GM23338 (cell line): ENCODE data around the gene CCSER2. TPM values are rescaled to one million over a fixed set of nuclear protein-coding genes. Genes with fewer than 3 reads are reported as not detected.

ENCODE experiments used
- ATAC-seq: fragments of 200-7000 bp; cut with Tn5 transposase; 3 replicates; pipeline ENCODE4 v1.9.1; 2020
- DNase-seq: peaks from one replicate; pipeline ENCODE4 v3.0.0-alpha.2; 2015; ENCODE audit warnings: low spot score
- H2AFZ ChIP-seq: fragments of 200-600 bp; sonication (generic); 2 replicates; pipeline ENCODE4 v1.8.0; 2016; ENCODE audit warnings: antibody characterized with exemption, mild to moderate bottlenecking, moderate library complexity
- H3F3A ChIP-seq: fragments of 200-600 bp; sonication (generic); replicated peaks from 2 replicates; pipeline ENCODE4 v1.8.0; 2017; ENCODE audit warnings: antibody characterized with exemption, mixed run types, low read depth
- H3K27ac ChIP-seq: fragments of 200-600 bp; sonication (generic); 2 replicates; pipeline ENCODE4 v1.6.1; 2016; ENCODE audit warnings: low read depth
- H3K27me3 ChIP-seq: fragments of 200-600 bp; sonication (generic); 2 replicates; pipeline ENCODE4 v1.8.0; 2016; ENCODE audit warnings: mild to moderate bottlenecking, mixed run types, moderate library complexity; ENCODE audit not compliant: insufficient read depth
- H3K36me3 ChIP-seq: fragments of 200-600 bp; sonication (generic); 2 replicates; pipeline ENCODE4 v1.8.0; 2016; ENCODE audit warnings: mild to moderate bottlenecking; ENCODE audit not compliant: insufficient read depth
- H3K4me1 ChIP-seq: fragments of 200-600 bp; sonication (generic); 2 replicates; pipeline ENCODE4 v1.8.0; 2016; ENCODE audit warnings: mild to moderate bottlenecking, moderate library complexity; ENCODE audit not compliant: insufficient read depth
- H3K4me2 ChIP-seq: fragments of 200-600 bp; sonication (generic); 2 replicates; pipeline ENCODE4 v1.7.1; 2017; ENCODE audit warnings: mixed run types
- H3K4me3 ChIP-seq: fragments of 200-600 bp; sonication (generic); 2 replicates; pipeline ENCODE4 v1.6.1; 2016; ENCODE audit warnings: mixed run types
- H3K79me2 ChIP-seq: fragments of 200-600 bp; sonication (generic); replicated peaks from 2 replicates; pipeline ENCODE4 v1.8.0; 2017; ENCODE audit warnings: mild to moderate bottlenecking; ENCODE audit not compliant: insufficient read depth
- H3K9me2 ChIP-seq: fragments of 200-600 bp; sonication (generic); 2 replicates; pipeline ENCODE4 v1.8.0; 2017; ENCODE audit not compliant: insufficient read depth
- H4K20me1 ChIP-seq: fragments of 200-600 bp; sonication (generic); replicated peaks from 2 replicates; pipeline ENCODE4 v1.8.0; 2017; ENCODE audit warnings: mild to moderate bottlenecking; ENCODE audit not compliant: insufficient read depth
- H3K27ac Mint-ChIP-seq: 2 replicates; pipeline ENCODE4 v1.8.0; 2020; ENCODE audit warnings: inconsistent platforms, mild to moderate bottlenecking, moderate library complexity, mixed read lengths
- H3K27me3 Mint-ChIP-seq: 3 replicates; pipeline ENCODE4 v1.8.0; 2022; ENCODE audit warnings: low read depth, mild to moderate bottlenecking, moderate library complexity, mixed read lengths, inconsistent platforms; ENCODE audit not compliant: insufficient read depth, poor library complexity
- H3K36me3 Mint-ChIP-seq: 3 replicates; pipeline ENCODE4 v1.8.0; 2021; ENCODE audit warnings: low read depth, mild to moderate bottlenecking, inconsistent platforms, moderate library complexity, mixed read lengths
- H3K4me1 Mint-ChIP-seq: 3 replicates; pipeline ENCODE4 v1.8.0; 2020; ENCODE audit warnings: mild to moderate bottlenecking, inconsistent platforms, mixed read lengths
- H3K4me3 Mint-ChIP-seq: 3 replicates; pipeline ENCODE4 v1.8.0; 2021; ENCODE audit warnings: moderate library complexity, mild to moderate bottlenecking, inconsistent platforms, mixed read lengths
- H3K9me3 Mint-ChIP-seq: 3 replicates; pipeline ENCODE4 v1.8.0; 2020; ENCODE audit warnings: moderate library complexity, mild to moderate bottlenecking, inconsistent platforms, mixed read lengths
- CREB1 ChIP-seq: fragments of 250-450 bp; sonication (Bioruptor Pico); IDR thresholded peaks from 2 replicates; pipeline ENCODE4 v1.5.0; 2020; ENCODE audit warnings: low read depth, mild to moderate bottlenecking, moderate library complexity
- ETS1 ChIP-seq: IDR thresholded peaks from 2 replicates; pipeline ENCODE4 v1.6.1; 2016; ENCODE audit warnings: antibody characterized with exemption
- EZH2 ChIP-seq: fragments of 200-600 bp; sonication (generic); IDR thresholded peaks from one replicate; pipeline ENCODE4 v1.8.0; 2017; ENCODE audit warnings: antibody characterized with exemption, mild to moderate bottlenecking, low read depth; ENCODE audit not compliant: unreplicated experiment
- EZH2phosphoT487 ChIP-seq: fragments of 200-600 bp; sonication (generic); IDR thresholded peaks from one replicate; pipeline ENCODE4 v1.8.1; 2018; ENCODE audit warnings: antibody characterized with exemption; ENCODE audit not compliant: unreplicated experiment
- JUNB ChIP-seq: IDR thresholded peaks from one replicate; pipeline ENCODE4 v1.6.1; 2016; ENCODE audit warnings: antibody characterized with exemption; ENCODE audit not compliant: unreplicated experiment
- NANOG ChIP-seq: IDR thresholded peaks from 2 replicates; pipeline ENCODE4 v1.6.1; 2016; ENCODE audit warnings: antibody characterized with exemption, borderline replicate concordance
- POLR2AphosphoS5 ChIP-seq: IDR thresholded peaks from 2 replicates; pipeline ENCODE4 v1.6.1; 2016; ENCODE audit warnings: antibody characterized with exemption, low read depth
- STAT1 ChIP-seq: IDR thresholded peaks from one replicate; pipeline ENCODE4 v1.6.1; 2016; ENCODE audit warnings: antibody characterized with exemption; ENCODE audit not compliant: unreplicated experiment
- ZNF114 ChIP-seq: fragments of 250-450 bp; sonication (Bioruptor Pico); IDR thresholded peaks from 2 replicates; pipeline ENCODE4 v1.5.0; 2020; ENCODE audit warnings: mild to moderate bottlenecking, moderate library complexity
- ZNF331 ChIP-seq: fragments of 250-450 bp; sonication (Bioruptor Pico); IDR thresholded peaks from 2 replicates; pipeline ENCODE4 v1.5.0; 2020; ENCODE audit warnings: low read depth, mild to moderate bottlenecking, moderate library complexity
- ZNF462 ChIP-seq: fragments of 250-450 bp; sonication (Bioruptor Pico); IDR thresholded peaks from 2 replicates; pipeline ENCODE4 v1.5.0; 2020; ENCODE audit warnings: mild to moderate bottlenecking, moderate library complexity
- polyA plus RNA-seq: library from polyadenylated mRNA; unstranded; fragments of >200 nt; fragmentation: Nextera tagmentation; extraction: Ambion mirVana; gene quantifications from 2 replicates; pipeline ENCODE4 v1.2.1, GENCODE V29; 2016
- total RNA-seq: library from RNA; depleted of rRNA; stranded (reverse); fragments of >200 nt; shearing (Covaris generic); gene quantifications from 2 replicates; pipeline ENCODE4 v1.2.3, GENCODE V29; 2014
- TF ChIP-seq, protein P1 (sequence below): IDR thresholded peaks from one replicate; pipeline ENCODE4 v1.6.1; 2018; ENCODE audit warnings: antibody characterized with exemption; ENCODE audit not compliant: unreplicated experiment
- TF ChIP-seq, protein P2 (sequence below), 2 experiments: fragments of 200-600 bp in 1 of 2; sonication (generic) in 1 of 2; conservative IDR thresholded peaks; 2 replicates each; pipeline versions ENCODE4 v1.5.1 to v1.6.1; 2016 to 2017; ENCODE audit warnings: antibody characterized with exemption in 2 of 2, low read depth in 2 of 2, mild to moderate bottlenecking in 2 of 2, moderate library complexity in 1 of 2

CCSER2 gene
- total and polyA plus RNA-seq, 2 experiments from 2014 or later = 30.6 to 37.2 TPM

DNA sequence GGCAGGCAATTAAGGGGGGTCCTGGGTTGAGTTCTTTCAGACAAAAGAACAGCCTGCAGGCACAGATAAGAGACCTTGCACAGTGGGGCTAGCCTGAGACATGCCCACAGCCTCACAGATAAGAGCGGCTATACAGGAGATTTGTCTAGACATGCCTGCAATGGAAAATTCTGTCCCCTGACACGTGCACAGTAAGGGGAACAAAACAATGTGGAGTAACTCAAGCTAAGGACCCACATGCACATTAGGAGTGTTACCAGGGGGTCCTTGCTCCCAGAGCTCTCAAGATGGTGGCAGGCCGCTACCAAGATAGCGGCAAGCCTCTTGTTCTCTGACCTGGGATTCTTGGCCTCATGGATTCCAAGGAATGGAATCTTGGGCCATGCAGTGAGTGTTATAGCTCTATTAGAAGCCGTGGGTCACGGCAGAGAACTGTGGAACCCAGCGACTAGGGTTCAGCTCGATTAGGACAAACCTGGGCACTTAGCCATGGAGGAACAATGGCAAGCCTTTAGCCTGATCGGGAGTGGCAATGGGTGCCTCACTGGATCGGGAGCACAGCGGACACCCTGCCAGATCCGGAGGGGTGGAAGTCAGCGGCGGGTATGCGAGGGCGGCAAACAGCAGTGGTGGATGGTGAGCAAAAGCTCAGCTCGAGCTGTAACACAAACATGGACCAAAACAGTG lies 196.9 kb downstream of the CCSER2 start:
- Mint-ChIP-seq H3K36me3 (peaks cover 20% of the 10 kb centered on the region), H3K27ac (no peak overlapping the region), H3K9me3 (peaks cover 21% of the 10 kb centered on the region), H3K4me3 (no peak overlapping the region), H3K4me1 (peaks cover 29% of the 10 kb centered on the region), H3K27me3 (peaks cover 2% of the 10 kb centered on the region)
- H3K4me3 ChIP-seq = no peak overlapping the region
- H3K4me1 ChIP-seq = peaks cover 24% of the 10 kb centered on the region
- DNase-seq = no peak
- no peaks in the 10 kb centered on the region for H3K79me2 ChIP-seq
- H3K27me3 ChIP-seq = no peaks in the 10 kb centered on the region
- no peaks in the 10 kb centered on the region for H3K9me2 ChIP-seq
- no peak overlapping the region for H3K27ac ChIP-seq
- no peaks in the 10 kb centered on the region for H3K36me3 ChIP-seq
- H3K4me2 ChIP-seq = no peak overlapping the region
- TF ChIP-seq STAT1 (no peak), EZH2phosphoT487 (no peak), POLR2AphosphoS5 (no peak), ZNF331 (CRISPR knock-in tag) (no peak), ZNF114 (CRISPR knock-in tag) (no peak), CREB1 (CRISPR knock-in tag) (no peak), ETS1 (no peak), EZH2 (no peak), NANOG (no peak), JUNB (no peak), ZNF462 (CRISPR knock-in tag) (no peak)
- TF ChIP-seq, protein P1, sequence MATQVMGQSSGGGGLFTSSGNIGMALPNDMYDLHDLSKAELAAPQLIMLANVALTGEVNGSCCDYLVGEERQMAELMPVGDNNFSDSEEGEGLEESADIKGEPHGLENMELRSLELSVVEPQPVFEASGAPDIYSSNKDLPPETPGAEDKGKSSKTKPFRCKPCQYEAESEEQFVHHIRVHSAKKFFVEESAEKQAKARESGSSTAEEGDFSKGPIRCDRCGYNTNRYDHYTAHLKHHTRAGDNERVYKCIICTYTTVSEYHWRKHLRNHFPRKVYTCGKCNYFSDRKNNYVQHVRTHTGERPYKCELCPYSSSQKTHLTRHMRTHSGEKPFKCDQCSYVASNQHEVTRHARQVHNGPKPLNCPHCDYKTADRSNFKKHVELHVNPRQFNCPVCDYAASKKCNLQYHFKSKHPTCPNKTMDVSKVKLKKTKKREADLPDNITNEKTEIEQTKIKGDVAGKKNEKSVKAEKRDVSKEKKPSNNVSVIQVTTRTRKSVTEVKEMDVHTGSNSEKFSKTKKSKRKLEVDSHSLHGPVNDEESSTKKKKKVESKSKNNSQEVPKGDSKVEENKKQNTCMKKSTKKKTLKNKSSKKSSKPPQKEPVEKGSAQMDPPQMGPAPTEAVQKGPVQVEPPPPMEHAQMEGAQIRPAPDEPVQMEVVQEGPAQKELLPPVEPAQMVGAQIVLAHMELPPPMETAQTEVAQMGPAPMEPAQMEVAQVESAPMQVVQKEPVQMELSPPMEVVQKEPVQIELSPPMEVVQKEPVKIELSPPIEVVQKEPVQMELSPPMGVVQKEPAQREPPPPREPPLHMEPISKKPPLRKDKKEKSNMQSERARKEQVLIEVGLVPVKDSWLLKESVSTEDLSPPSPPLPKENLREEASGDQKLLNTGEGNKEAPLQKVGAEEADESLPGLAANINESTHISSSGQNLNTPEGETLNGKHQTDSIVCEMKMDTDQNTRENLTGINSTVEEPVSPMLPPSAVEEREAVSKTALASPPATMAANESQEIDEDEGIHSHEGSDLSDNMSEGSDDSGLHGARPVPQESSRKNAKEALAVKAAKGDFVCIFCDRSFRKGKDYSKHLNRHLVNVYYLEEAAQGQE = no peak
- TF ChIP-seq, protein P2, sequence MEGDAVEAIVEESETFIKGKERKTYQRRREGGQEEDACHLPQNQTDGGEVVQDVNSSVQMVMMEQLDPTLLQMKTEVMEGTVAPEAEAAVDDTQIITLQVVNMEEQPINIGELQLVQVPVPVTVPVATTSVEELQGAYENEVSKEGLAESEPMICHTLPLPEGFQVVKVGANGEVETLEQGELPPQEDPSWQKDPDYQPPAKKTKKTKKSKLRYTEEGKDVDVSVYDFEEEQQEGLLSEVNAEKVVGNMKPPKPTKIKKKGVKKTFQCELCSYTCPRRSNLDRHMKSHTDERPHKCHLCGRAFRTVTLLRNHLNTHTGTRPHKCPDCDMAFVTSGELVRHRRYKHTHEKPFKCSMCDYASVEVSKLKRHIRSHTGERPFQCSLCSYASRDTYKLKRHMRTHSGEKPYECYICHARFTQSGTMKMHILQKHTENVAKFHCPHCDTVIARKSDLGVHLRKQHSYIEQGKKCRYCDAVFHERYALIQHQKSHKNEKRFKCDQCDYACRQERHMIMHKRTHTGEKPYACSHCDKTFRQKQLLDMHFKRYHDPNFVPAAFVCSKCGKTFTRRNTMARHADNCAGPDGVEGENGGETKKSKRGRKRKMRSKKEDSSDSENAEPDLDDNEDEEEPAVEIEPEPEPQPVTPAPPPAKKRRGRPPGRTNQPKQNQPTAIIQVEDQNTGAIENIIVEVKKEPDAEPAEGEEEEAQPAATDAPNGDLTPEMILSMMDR (conservative IDR thresholded peaks at IDR 0.05; ENCODE audit: low read depth in 2 of 2) = no peak
- H3F3A ChIP-seq = no peaks in the 10 kb centered on the region
- H4K20me1 ChIP-seq = no peaks in the 10 kb centered on the region
- no peak overlapping the region for H2AFZ ChIP-seq
- ATAC-seq = no peak
